A549 (cell line): ENCODE measurements around the gene GNAT2.

Source experiments
- EHMT2 ChIP-seq: fragments of 200-600 bp; sonication (generic); IDR thresholded peaks from 2 replicates; pipeline ENCODE4 v1.6.1; 2016; ENCODE audit warnings: antibody characterized with exemption, low read depth, mild to moderate bottlenecking, moderate library complexity
- EP300 ChIP-seq, 2 experiments: fragments of >200 bp; sonication (Bioruptor Twin); formaldehyde crosslinking; IDR thresholded peaks; 2 replicates in 1 of 2; 3 replicates in 1 of 2; pipeline ENCODE4 v1.6.1; 2016 to 2017
- HDAC2 ChIP-seq: fragments of 200-600 bp; sonication (generic); IDR thresholded peaks from 2 replicates; pipeline ENCODE4 v1.6.1; 2016
- KDM5A ChIP-seq: fragments of 200-600 bp; sonication (generic); IDR thresholded peaks from 2 replicates; pipeline ENCODE4 v1.6.1; 2016; ENCODE audit warnings: antibody characterized with exemption, mild to moderate bottlenecking
- MAFK ChIP-seq: fragments of 450-650 bp; IDR thresholded peaks from 2 replicates; pipeline ENCODE4 v1.6.1; 2014; ENCODE audit not compliant: partially characterized antibody
- POLR2A ChIP-seq: IDR thresholded peaks from 2 replicates; pipeline ENCODE4 v1.6.1; 2012; ENCODE audit warnings: mild to moderate bottlenecking, low read length
- RAD21 ChIP-seq, 2 experiments: fragments of >200 bp in 1 of 2; sonication (Bioruptor Twin) in 1 of 2; formaldehyde crosslinking in 1 of 2; IDR thresholded peaks in 1 of 2; conservative IDR thresholded peaks in 1 of 2; 2 replicates in 1 of 2; 3 replicates in 1 of 2; pipeline ENCODE4 v1.6.1; 2012 to 2018; ENCODE audit warnings: inconsistent platforms in 1 of 2
- RFX5 ChIP-seq: fragments of 450-650 bp; IDR thresholded peaks from 2 replicates; pipeline ENCODE4 v1.7.1; 2014; ENCODE audit warnings: antibody characterized with exemption, mild to moderate bottlenecking, moderate library complexity
- ZC3H11A ChIP-seq: fragments of 450-650 bp; IDR thresholded peaks from 2 replicates; pipeline ENCODE4 v1.6.1; 2014; ENCODE audit warnings: antibody characterized with exemption, mild to moderate bottlenecking
- TF ChIP-seq, protein P1 (sequence below): fragments of >200 bp; sonication (Bioruptor Twin); formaldehyde crosslinking; IDR thresholded peaks from 3 replicates; pipeline ENCODE4 v1.5.1; 2016
- TF ChIP-seq, protein P2 (sequence below): IDR thresholded peaks from 2 replicates; pipeline ENCODE4 v1.6.1; 2012
- TF ChIP-seq, protein P3 (sequence below): IDR thresholded peaks from 2 replicates; pipeline ENCODE4 v1.6.1; 2012
- TF ChIP-seq, protein P4 (sequence below): fragments of >200 bp; sonication (Bioruptor Twin); formaldehyde crosslinking; IDR thresholded peaks from 3 replicates; pipeline ENCODE4 v1.6.1; 2016

DNA sequence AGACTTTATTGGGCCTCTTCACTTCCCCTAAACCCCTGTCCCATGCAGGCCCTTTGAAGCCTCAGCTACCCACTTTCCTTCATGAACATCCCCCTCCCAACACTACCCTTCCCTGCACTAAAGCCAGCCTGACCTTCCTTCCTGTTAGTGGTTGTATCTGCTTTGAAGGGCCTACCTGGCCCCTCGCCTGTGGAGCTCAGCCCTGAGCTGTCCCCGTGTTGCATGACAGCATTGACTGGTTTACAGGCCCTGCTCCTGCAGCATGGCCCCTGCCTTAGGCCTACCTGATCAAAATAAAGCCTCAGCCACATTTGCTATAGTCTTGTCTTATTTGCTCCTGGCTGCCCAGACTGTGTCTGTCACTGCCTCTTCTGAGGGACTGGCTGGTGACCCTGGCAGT, 42.0 kb upstream of the GNAT2 start:
- TF ChIP-seq EHMT2 (no peak), EP300 (IDR thresholded peaks at IDR 0.05) (no peak), ZC3H11A (no peak), POLR2A (no peak), RFX5 (no peak), MAFK (no peak), HDAC2 (no peak), KDM5A (no peak), RAD21 (conservative IDR thresholded peaks at IDR 0.05 in 1 of 2, IDR thresholded peaks at IDR 0.05 in 1 of 2) (no peak)
- TF ChIP-seq, protein P1, sequence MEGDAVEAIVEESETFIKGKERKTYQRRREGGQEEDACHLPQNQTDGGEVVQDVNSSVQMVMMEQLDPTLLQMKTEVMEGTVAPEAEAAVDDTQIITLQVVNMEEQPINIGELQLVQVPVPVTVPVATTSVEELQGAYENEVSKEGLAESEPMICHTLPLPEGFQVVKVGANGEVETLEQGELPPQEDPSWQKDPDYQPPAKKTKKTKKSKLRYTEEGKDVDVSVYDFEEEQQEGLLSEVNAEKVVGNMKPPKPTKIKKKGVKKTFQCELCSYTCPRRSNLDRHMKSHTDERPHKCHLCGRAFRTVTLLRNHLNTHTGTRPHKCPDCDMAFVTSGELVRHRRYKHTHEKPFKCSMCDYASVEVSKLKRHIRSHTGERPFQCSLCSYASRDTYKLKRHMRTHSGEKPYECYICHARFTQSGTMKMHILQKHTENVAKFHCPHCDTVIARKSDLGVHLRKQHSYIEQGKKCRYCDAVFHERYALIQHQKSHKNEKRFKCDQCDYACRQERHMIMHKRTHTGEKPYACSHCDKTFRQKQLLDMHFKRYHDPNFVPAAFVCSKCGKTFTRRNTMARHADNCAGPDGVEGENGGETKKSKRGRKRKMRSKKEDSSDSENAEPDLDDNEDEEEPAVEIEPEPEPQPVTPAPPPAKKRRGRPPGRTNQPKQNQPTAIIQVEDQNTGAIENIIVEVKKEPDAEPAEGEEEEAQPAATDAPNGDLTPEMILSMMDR: no peak
- TF ChIP-seq, protein P2, sequence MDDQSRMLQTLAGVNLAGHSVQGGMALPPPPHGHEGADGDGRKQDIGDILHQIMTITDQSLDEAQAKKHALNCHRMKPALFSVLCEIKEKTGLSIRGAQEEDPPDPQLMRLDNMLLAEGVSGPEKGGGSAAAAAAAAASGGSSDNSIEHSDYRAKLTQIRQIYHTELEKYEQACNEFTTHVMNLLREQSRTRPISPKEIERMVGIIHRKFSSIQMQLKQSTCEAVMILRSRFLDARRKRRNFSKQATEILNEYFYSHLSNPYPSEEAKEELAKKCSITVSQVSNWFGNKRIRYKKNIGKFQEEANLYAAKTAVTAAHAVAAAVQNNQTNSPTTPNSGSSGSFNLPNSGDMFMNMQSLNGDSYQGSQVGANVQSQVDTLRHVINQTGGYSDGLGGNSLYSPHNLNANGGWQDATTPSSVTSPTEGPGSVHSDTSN: no peak
- TF ChIP-seq, protein P3, sequence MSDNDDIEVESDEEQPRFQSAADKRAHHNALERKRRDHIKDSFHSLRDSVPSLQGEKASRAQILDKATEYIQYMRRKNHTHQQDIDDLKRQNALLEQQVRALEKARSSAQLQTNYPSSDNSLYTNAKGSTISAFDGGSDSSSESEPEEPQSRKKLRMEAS: no peak
- TF ChIP-seq, protein P4, sequence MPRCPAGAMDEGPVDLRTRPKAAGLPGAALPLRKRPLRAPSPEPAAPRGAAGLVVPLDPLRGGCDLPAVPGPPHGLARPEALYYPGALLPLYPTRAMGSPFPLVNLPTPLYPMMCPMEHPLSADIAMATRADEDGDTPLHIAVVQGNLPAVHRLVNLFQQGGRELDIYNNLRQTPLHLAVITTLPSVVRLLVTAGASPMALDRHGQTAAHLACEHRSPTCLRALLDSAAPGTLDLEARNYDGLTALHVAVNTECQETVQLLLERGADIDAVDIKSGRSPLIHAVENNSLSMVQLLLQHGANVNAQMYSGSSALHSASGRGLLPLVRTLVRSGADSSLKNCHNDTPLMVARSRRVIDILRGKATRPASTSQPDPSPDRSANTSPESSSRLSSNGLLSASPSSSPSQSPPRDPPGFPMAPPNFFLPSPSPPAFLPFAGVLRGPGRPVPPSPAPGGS: no peak
